GM21526 (cell line): ENCODE data around the gene SMARCA2.

Experiments used
- ATAC-seq: cut with Tn5 transposase; IDR thresholded peaks from one replicate; pipeline ENCODE4 v1.9.1; 2021; ENCODE audit warnings: moderate library complexity; ENCODE audit not compliant: unreplicated experiment, low FRiP score

Gene SMARCA2

DNA sequence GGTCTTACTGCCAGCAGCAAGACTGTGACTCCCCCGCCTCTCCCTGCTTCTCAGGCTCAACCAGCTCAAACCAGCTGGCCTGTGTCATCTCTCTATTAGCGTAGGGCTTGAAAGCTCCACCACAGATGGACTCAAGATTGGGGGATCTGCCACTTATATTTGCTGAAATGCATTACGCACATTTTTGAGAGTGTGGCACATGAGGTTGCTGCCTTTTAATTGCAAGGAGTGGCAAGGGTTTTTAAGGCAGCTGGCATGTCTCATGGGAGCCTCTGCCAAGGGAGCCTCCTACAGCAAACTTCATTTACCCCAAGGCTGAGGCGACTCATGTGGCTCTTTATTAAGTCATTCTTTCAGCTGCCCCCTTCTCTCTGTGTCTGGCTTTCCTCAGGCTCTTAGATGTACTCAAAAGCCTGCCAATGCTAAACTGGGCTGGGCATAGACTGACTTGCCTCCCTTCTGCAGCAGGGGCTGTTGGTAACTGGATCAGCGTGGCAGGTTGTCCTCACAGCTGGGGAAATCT lies 219.3 kb downstream of the SMARCA2 start:
- no peak for ATAC-seq

DNA sequence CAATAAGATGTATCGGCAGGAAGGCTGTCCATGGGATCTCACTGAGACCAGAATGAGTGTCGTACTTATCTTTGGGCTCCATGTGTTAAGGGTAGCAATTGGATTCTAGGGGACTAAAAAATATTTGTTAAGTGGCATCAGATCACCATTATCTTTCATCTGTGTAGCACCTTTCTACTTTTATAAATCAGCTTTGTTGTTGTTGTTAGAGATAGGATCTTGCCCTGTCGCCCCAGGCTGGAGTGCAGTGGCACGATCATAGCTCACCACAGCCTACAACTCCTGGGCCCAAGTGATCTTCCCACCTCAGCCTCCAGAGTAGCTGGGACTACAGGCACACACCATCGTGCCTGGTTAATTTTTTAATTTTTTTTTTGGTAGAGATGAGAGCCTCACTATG lies 220.5 kb downstream of the SMARCA2 start:
- ATAC-seq = no peak

DNA sequence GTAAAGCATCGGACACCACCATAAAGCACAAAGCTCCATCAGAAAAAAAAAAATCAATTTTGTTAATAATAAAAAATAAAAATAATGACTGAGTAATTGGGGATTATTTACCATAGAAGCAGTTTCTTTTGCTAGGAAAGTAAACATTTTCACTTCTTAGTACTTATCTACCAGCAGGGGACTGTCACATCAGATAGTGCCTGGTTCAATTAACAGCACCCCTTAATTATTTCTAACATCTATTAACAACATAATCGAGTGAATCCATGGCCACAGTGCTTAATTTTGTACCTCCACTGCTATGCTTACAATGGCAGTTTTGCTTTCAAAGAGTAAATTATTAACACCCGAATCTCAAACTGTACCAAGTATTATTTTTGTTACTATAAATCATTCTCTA lies 221.7 kb downstream of the SMARCA2 start:
- ATAC-seq = no peak

DNA sequence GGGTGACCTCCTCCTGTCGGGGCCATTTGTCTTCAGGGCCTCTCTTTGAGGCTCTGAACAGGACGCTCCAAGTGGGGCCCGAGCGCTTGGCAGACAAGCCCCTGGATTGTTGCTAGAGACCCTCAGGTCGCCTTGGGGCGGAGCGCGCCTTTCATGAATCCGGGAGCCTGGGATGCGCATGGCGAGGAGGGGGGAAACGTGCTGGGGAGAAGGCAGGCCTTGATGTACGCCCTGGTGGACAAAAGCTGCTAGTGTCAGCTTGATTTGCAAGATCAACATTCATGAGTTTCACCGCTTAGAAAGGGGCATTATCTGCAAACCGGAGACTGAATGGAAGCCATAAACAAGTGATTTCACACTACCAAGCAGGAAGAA lies 226.3 kb downstream of the SMARCA2 start:
- ATAC-seq = peak; percentile 15

GRCh38 chr9:2241836-2242741 lies 226.9 kb downstream of the SMARCA2 start:
- peak; percentile 79 for ATAC-seq

- no peak for ATAC-seq
Observed at GRCh38 chr9:2242831-2243330, 227.7 kb downstream of the SMARCA2 start.
